Left lung (tissue), 10 donors: Measurements from ENCODE around the gene TMEM131. TPM values are rescaled to one million over a fixed set of nuclear protein-coding genes. Genes with fewer than 3 reads are reported as not detected.

Source experiments
- ATAC-seq: fragments of 200-7000 bp; cut with Tn5 transposase; one replicate; pipeline ENCODE4 v1.9.1; 2020; ENCODE audit warnings: moderate library complexity
- DNase-seq, 4 donors: peaks; one replicate each; pipeline ENCODE4 v3.0.0-alpha.2; 2013 to 2020
- H3K27ac ChIP-seq, 2 donors: fragments of 200-600 bp; sonication (generic) in 1 of 2; one replicate each; pipeline versions ENCODE4 v1.5.0 to v1.8.0; 2020 to 2021
- H3K27me3 ChIP-seq, 2 donors: fragments of 200-600 bp; sonication (generic) in 1 of 2; one replicate each; pipeline versions ENCODE4 v1.5.0 to v1.8.0; 2020 to 2021
- H3K36me3 ChIP-seq, 2 donors: fragments of 200-600 bp; sonication (generic) in 1 of 2; one replicate each; pipeline versions ENCODE4 v1.5.0 to v1.8.0; 2020 to 2021
- H3K4me1 ChIP-seq, 2 donors: fragments of 200-600 bp; one replicate each; pipeline ENCODE4 v1.8.0; 2021
- H3K4me3 ChIP-seq, 2 donors: fragments of 200-600 bp; sonication (generic) in 1 of 2; one replicate each; pipeline versions ENCODE4 v1.5.0 to v1.8.0; 2020 to 2021; ENCODE audit warnings: mild to moderate bottlenecking in 1 of 2
- H3K9me3 ChIP-seq, 2 donors: fragments of 200-600 bp; sonication (generic) in 1 of 2; one replicate each; pipeline versions ENCODE4 v1.5.0 to v1.8.0; 2020 to 2021
- CTCF ChIP-seq, 2 donors: fragments of 200-600 bp; sonication (generic) in 1 of 2; IDR thresholded peaks; one replicate each; pipeline versions ENCODE4 v1.5.0 to v1.8.0; 2021; ENCODE audit warnings: antibody characterized with exemption in 2 of 2
- intact Hi-C, 2 donors: fragments of 100-400 bp; cut with DNase I; formaldehyde crosslinking; loops; one replicate each; pipeline versions ENCODE4 v1.11.2 to v1.14.2; 2022
- polyA plus RNA-seq, 6 donors: library from polyadenylated mRNA; unstranded; fragments of 120-200 nt; gene quantifications; one replicate each; pipeline ENCODE4 v1.2.1, GENCODE V29; 2013; ENCODE audit not compliant: insufficient read length in 6 of 6
- total RNA-seq, 2 donors: library from RNA; stranded (reverse); fragmentation: NEBNext Ultra II Directional; extraction: Animal tissue kit (Norgen Biotek cat#: 25700); gene quantifications; one replicate each; pipeline ENCODE4 v1.2.1, GENCODE V29; 2021
- donor health status: DM: no; HTN: yes; CAD: no.
- donor health status: DM: no; HTN: no; CAD: no.

TMEM131 gene
- total and polyA plus RNA-seq, 8 donors, result 43.9 to 52.0 (median 47.8) TPM

- DNase-seq (no peak), ATAC-seq (no peak)
- H3K9me3 ChIP-seq, result no peaks in the 10 kb centered on the region
- no peak overlapping the region for H3K4me3 ChIP-seq
- H3K4me1 ChIP-seq, result no peaks in the 10 kb centered on the region
- intact Hi-C loops, result no loop called here
- H3K27me3 ChIP-seq, result no peaks in the 10 kb centered on the region
- peaks cover 0 to 43% of the 10 kb centered on the region in 2 donors for H3K36me3 ChIP-seq
- TF ChIP-seq CTCF (IDR thresholded peaks at IDR 0.05), result no peak
- no peak overlapping the region for H3K27ac ChIP-seq
These were observed 176.0 kb downstream of the TMEM131 start for GRCh38 chr2:97819754-97820153.

GRCh38 chr2:97816411-97816810, 179.3 kb downstream of the TMEM131 start:
- no peaks in the 10 kb centered on the region for H3K9me3 ChIP-seq
- H3K27ac ChIP-seq, result no peak overlapping the region
- intact Hi-C loops, result no loop called here
- DNase-seq (no peak), ATAC-seq (no peak)
- TF ChIP-seq CTCF (IDR thresholded peaks at IDR 0.05), result no peak
- H3K27me3 ChIP-seq, result no peaks in the 10 kb centered on the region
- no peak overlapping the region for H3K4me3 ChIP-seq
- H3K4me1 ChIP-seq, result no peaks in the 10 kb centered on the region
- peaks cover 0 to 52% of the 10 kb centered on the region in 2 donors for H3K36me3 ChIP-seq

GRCh38 chr2:97812931-97813330, 182.8 kb downstream of the TMEM131 start:
- H3K36me3 ChIP-seq, result peaks cover 0 to 67% of the 10 kb centered on the region in 2 donors
- intact Hi-C loops, result no loop called here
- no peak for ATAC-seq

DNA sequence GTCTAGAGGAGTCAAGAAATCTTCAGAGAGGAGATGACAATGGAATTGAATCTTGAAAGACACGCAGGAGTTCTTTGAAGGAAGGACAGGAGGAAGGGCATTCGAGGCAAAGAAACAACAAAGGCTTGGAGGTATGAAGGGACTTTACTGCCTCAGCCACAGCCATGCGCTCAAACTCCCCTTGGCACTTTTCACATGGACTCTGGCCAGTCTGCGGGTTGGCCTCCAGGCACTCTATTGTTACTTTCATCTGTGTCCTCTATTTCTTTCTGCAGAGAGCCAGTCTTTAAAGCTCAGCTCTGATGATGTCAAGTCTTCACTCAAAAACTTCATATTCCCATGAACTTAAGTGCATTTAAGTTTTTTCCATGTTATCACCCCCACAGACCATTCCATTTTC, 186.9 kb downstream of the TMEM131 start:
- no peak for ATAC-seq
- DNase-seq, result no peak
- intact Hi-C loops, result no loop called here
- no peak for TF ChIP-seq CTCF (IDR thresholded peaks at IDR 0.05)
- Histone ChIP-seq H3K4me3 (no peak overlapping the region), H3K27me3 (no peaks in the 10 kb centered on the region), H3K9me3 (no peaks in the 10 kb centered on the region), H3K36me3 (peaks cover 0 to 71% of the 10 kb centered on the region in 2 donors), H3K4me1 (peaks cover 0 to 6% of the 10 kb centered on the region in 2 donors), H3K27ac (no peak overlapping the region)

More at GRCh38 chr2:97812931-97813330, 182.8 kb downstream of the TMEM131 start:
- H3K27me3 ChIP-seq, result no peaks in the 10 kb centered on the region
- H3K4me1 ChIP-seq, result no peaks in the 10 kb centered on the region
- TF ChIP-seq CTCF (IDR thresholded peaks at IDR 0.05), result no peak
- no peaks in the 10 kb centered on the region for H3K9me3 ChIP-seq
- H3K27ac ChIP-seq, result no peak overlapping the region
- no peak for DNase-seq
- no peak overlapping the region for H3K4me3 ChIP-seq

- DNase-seq, result peak; percentile 51 to 93 (median 84)
- no peak overlapping the region for H3K4me3 ChIP-seq
- peak; percentile 85 to 93 for TF ChIP-seq CTCF (IDR thresholded peaks at IDR 0.05)
- H3K36me3 ChIP-seq, result peaks cover 0 to 72% of the 10 kb centered on the region in 2 donors
- no peaks in the 10 kb centered on the region for H3K27me3 ChIP-seq
- H3K4me1 ChIP-seq, result peaks cover 0 to 6% of the 10 kb centered on the region in 2 donors
- H3K9me3 ChIP-seq, result no peaks in the 10 kb centered on the region
- peak; percentile 100 for ATAC-seq
- H3K27ac ChIP-seq, result no peak overlapping the region
- intact Hi-C loops, result no loop called here
These were observed 188.8 kb downstream of the TMEM131 start for GRCh38 chr2:97806738-97807618.
